ENCODE measurements around the gene THSD4.

The THSD4 gene

GRCh38 chr15:71471347-71471746 is 356.1 kb downstream of the THSD4 start:
- in situ Hi-C loops (cut with HindIII; ENCODE audit: low sequenced_read_pairs), result no loop called here
- TF ChIP-seq, protein P1, sequence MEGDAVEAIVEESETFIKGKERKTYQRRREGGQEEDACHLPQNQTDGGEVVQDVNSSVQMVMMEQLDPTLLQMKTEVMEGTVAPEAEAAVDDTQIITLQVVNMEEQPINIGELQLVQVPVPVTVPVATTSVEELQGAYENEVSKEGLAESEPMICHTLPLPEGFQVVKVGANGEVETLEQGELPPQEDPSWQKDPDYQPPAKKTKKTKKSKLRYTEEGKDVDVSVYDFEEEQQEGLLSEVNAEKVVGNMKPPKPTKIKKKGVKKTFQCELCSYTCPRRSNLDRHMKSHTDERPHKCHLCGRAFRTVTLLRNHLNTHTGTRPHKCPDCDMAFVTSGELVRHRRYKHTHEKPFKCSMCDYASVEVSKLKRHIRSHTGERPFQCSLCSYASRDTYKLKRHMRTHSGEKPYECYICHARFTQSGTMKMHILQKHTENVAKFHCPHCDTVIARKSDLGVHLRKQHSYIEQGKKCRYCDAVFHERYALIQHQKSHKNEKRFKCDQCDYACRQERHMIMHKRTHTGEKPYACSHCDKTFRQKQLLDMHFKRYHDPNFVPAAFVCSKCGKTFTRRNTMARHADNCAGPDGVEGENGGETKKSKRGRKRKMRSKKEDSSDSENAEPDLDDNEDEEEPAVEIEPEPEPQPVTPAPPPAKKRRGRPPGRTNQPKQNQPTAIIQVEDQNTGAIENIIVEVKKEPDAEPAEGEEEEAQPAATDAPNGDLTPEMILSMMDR (IDR thresholded peaks at IDR 0.05; ENCODE audit: low read depth, low read length), result no peak

GRCh38 chr15:71472566-71472965 is 357.3 kb downstream of the THSD4 start:
- no peak overlapping the region for H3K4me3 ChIP-seq (ENCODE audit: low read depth, low read length)
- in situ Hi-C loops (cut with HindIII; ENCODE audit: low sequenced_read_pairs), result no loop called here
- no peak for DNase-seq (ENCODE audit: low read depth, low spot score)
- TF ChIP-seq, protein P1 (IDR thresholded peaks at IDR 0.05; ENCODE audit: low read depth, low read length), result no peak

More at GRCh38 chr15:71471347-71471746, 356.1 kb downstream of the THSD4 start:
- DNase-seq (ENCODE audit: low read depth, low spot score), result no peak
- H3K4me3 ChIP-seq (ENCODE audit: low read depth, low read length), result no peak overlapping the region

DNA sequence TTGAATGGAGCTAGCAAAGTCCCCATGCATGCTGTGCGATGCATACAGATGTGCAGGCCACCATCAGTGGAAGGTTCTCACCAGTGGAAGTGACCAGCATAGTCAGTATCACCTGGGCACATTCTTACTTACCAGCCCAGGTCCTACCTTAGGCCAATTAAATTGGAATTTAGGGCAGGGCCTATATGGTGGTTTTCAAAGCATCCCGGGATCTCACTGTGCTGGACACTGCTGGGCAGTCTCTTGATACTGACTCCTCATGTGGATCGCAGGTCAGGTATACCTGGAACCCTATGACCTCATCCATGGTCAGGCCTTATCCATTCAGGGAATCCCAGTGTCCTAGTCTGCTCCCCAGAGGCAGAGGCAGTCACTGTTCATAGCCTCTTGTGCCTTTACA is 358.5 kb downstream of the THSD4 start:
- H3K4me3 ChIP-seq (ENCODE audit: low read depth, low read length), result no peak overlapping the region
- no peak for DNase-seq (ENCODE audit: low read depth, low spot score)
- in situ Hi-C loops (cut with HindIII; ENCODE audit: low sequenced_read_pairs), result no loop called here
- TF ChIP-seq, protein P1 (IDR thresholded peaks at IDR 0.05; ENCODE audit: low read depth, low read length), result no peak

- DNase-seq (ENCODE audit: low read depth, low spot score), result no peak
- H3K4me3 ChIP-seq (ENCODE audit: low read depth, low read length), result no peak overlapping the region
- TF ChIP-seq, protein P1 (IDR thresholded peaks at IDR 0.05; ENCODE audit: low read depth, low read length), result no peak
- in situ Hi-C loops (cut with HindIII; ENCODE audit: low sequenced_read_pairs), result no loop called here
Measured at GRCh38 chr15:71476823-71477222, 361.6 kb downstream of the THSD4 start.

GRCh38 chr15:71480556-71480955 is 365.3 kb downstream of the THSD4 start:
- DNase-seq (ENCODE audit: low read depth, low spot score), result no peak

GRCh38 chr15:71484080-71484479 is 368.8 kb downstream of the THSD4 start:
- no peak for DNase-seq (ENCODE audit: low read depth, low spot score)
- H3K4me3 ChIP-seq (ENCODE audit: low read depth, low read length), result no peak overlapping the region
- TF ChIP-seq, protein P1 (IDR thresholded peaks at IDR 0.05; ENCODE audit: low read depth, low read length), result no peak
- in situ Hi-C loops (cut with HindIII; ENCODE audit: low sequenced_read_pairs), result no loop called here

More at GRCh38 chr15:71480556-71480955, 365.3 kb downstream of the THSD4 start:
- TF ChIP-seq, protein P1 (IDR thresholded peaks at IDR 0.05; ENCODE audit: low read depth, low read length), result no peak
- in situ Hi-C loops (cut with HindIII; ENCODE audit: low sequenced_read_pairs), result no loop called here
- no peak overlapping the region for H3K4me3 ChIP-seq (ENCODE audit: low read depth, low read length)
